Tibial artery (tissue), 4 donors: Measurements from ENCODE around the gene DYNLRB2.

Experiments
- DNase-seq, 2 donors: peaks; one replicate each; pipeline ENCODE4 v3.0.0-alpha.2; 2019
- H3K27ac ChIP-seq, 2 donors: fragments of 200-600 bp; sonication (generic) in 1 of 2; 1 replicate in 1 of 2; 2 replicates in 1 of 2; pipeline ENCODE4 v1.5.1; 2018 to 2019; ENCODE audit warnings: mild to moderate bottlenecking in 1 of 2
- H3K27me3 ChIP-seq, 2 donors: fragments of 200-600 bp; sonication (generic) in 1 of 2; one replicate each; pipeline versions ENCODE4 v1.5.1 to v1.6.0; 2016 to 2019
- H3K36me3 ChIP-seq, 3 donors: fragments of 200-600 bp; sonication (generic) in 2 of 3; one replicate each; pipeline ENCODE4 v1.5.1; 2016 to 2019; ENCODE audit warnings: mild to moderate bottlenecking in 2 of 3
- H3K4me1 ChIP-seq, 4 donors: fragments of 200-600 bp; sonication (generic) in 2 of 4; 1 replicate in 3 of 4; 2 replicates in 1 of 4; pipeline ENCODE4 v1.5.1; 2016 to 2019
- H3K4me3 ChIP-seq, 2 donors: fragments of 200-600 bp; sonication (generic) in 1 of 2; 1 replicate in 1 of 2; 2 replicates in 1 of 2; pipeline ENCODE4 v1.5.1; 2018 to 2019; ENCODE audit warnings: mild to moderate bottlenecking in 2 of 2
- H3K9me3 ChIP-seq, 3 donors: fragments of 200-600 bp; sonication (generic) in 1 of 3; one replicate each; pipeline ENCODE4 v1.5.1; 2016 to 2019
- CTCF ChIP-seq, 2 experiments: fragments of 200-600 bp in 1 of 2; fragments of 450-650 bp in 1 of 2; IDR thresholded peaks; one replicate each; pipeline ENCODE4 v1.5.1; 2017 to 2019; ENCODE audit warnings: antibody characterized with exemption in 2 of 2, mild to moderate bottlenecking in 1 of 2, moderate library complexity in 1 of 2
- intact Hi-C: fragments of 100-400 bp; cut with DNase I; formaldehyde crosslinking; loops from one replicate; pipeline ENCODE4 v1.15.0; 2023; ENCODE audit warnings: low total_unique reads

Gene DYNLRB2

GRCh38 chr16:80541306-80541694 is 507 bp downstream of the DYNLRB2 start:
- no peaks in the 10 kb centered on the region for H3K9me3 ChIP-seq

GRCh38 chr16:80543162-80543561 is 2.4 kb downstream of the DYNLRB2 start:
- DNase-seq, result no peak
- Histone ChIP-seq H3K27me3 (no peaks in the 10 kb centered on the region), H3K36me3 (no peaks in the 10 kb centered on the region), H3K4me1 (peaks cover 0 to 12% (median 8%) of the 10 kb centered on the region in 4 donors), H3K4me3 (no peak overlapping the region), H3K27ac (no peak overlapping the region), H3K9me3 (no peaks in the 10 kb centered on the region)
- intact Hi-C loops, result no loop called here
- TF ChIP-seq CTCF (IDR thresholded peaks at IDR 0.05), result no peak

More at GRCh38 chr16:80541306-80541694, 507 bp downstream of the DYNLRB2 start:
- Histone ChIP-seq H3K36me3 (no peaks in the 10 kb centered on the region), H3K27ac (peak overlapping the region; percentile 72), H3K27me3 (peaks cover 0 to 3% of the 10 kb centered on the region in 2 donors), H3K4me1 (peaks cover 0 to 12% (median 8%) of the 10 kb centered on the region in 4 donors), H3K4me3 (peak overlapping the region; percentile 65 to 77)
- intact Hi-C loops, result no loop called here
- TF ChIP-seq CTCF (IDR thresholded peaks at IDR 0.05), result no peak
- no peak for DNase-seq

- H3K27me3 ChIP-seq, result no peaks in the 10 kb centered on the region
- H3K27ac ChIP-seq, result no peak overlapping the region
- H3K4me1 ChIP-seq, result peaks cover 0 to 12% (median 8%) of the 10 kb centered on the region in 4 donors
- no peak for DNase-seq
- no peak for TF ChIP-seq CTCF (IDR thresholded peaks at IDR 0.05)
- H3K4me3 ChIP-seq, result no peak overlapping the region
- H3K9me3 ChIP-seq, result no peaks in the 10 kb centered on the region
- H3K36me3 ChIP-seq, result no peaks in the 10 kb centered on the region
- intact Hi-C loops, result no loop called here
Observed at GRCh38 chr16:80544326-80544725, 3.5 kb downstream of the DYNLRB2 start.

GRCh38 chr16:80546249-80546648 is 5.5 kb downstream of the DYNLRB2 start:
- no peaks in the 10 kb centered on the region for H3K27me3 ChIP-seq
- no peaks in the 10 kb centered on the region for H3K36me3 ChIP-seq
- H3K4me1 ChIP-seq, result peaks cover 0 to 3% (median 2%) of the 10 kb centered on the region in 4 donors
- no peak for DNase-seq
- H3K9me3 ChIP-seq, result no peaks in the 10 kb centered on the region
- no peak overlapping the region for H3K27ac ChIP-seq
- intact Hi-C loops, result no loop called here
- no peak for TF ChIP-seq CTCF (IDR thresholded peaks at IDR 0.05)
- no peak overlapping the region for H3K4me3 ChIP-seq

- Histone ChIP-seq H3K9me3 (no peaks in the 10 kb centered on the region), H3K4me3 (no peak overlapping the region), H3K27ac (no peak overlapping the region), H3K4me1 (no peaks in the 10 kb centered on the region), H3K36me3 (no peaks in the 10 kb centered on the region), H3K27me3 (peaks cover 0 to 5% of the 10 kb centered on the region in 2 donors)
- TF ChIP-seq CTCF (IDR thresholded peaks at IDR 0.05), result no peak
- no peak for DNase-seq
- intact Hi-C loops, result no loop called here
Observed at GRCh38 chr16:80547145-80547544, 6.4 kb downstream of the DYNLRB2 start.

DNA sequence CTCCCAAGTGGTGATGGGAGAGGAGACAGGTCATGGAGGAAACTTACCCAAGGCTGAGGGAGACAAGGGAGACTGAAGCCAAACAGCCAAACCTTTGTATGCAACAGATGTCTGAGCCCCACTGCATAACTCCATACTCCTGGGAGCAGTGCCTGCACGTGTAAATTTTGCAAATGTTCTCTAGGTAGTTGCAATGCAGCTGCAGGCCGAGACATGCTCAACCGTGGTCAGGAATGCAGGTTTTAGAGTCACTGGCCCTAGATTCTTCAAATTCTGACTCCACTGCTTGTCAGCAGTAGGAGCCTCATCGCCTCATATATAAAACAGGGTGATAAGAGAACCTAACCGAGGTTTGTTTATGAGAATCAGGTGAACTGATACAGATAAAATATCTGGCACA is 11.5 kb downstream of the DYNLRB2 start:
- TF ChIP-seq CTCF (IDR thresholded peaks at IDR 0.05), result no peak
- peaks cover 0 to 6% of the 10 kb centered on the region in 2 donors for H3K27me3 ChIP-seq
- intact Hi-C loops, result no loop called here
- no peak overlapping the region for H3K4me3 ChIP-seq
- DNase-seq, result no peak
- no peaks in the 10 kb centered on the region for H3K36me3 ChIP-seq
- no peaks in the 10 kb centered on the region for H3K9me3 ChIP-seq
- H3K27ac ChIP-seq, result no peak overlapping the region
- no peaks in the 10 kb centered on the region for H3K4me1 ChIP-seq
